Glutamatergic neuron (in vitro differentiated cells): ENCODE results near the gene SERINC2. TPM values are rescaled to one million over a fixed set of nuclear protein-coding genes. Genes with fewer than 3 reads are reported as not detected.
A peak's percentile ranks its signal among the peaks of the same experiment; 100 is the strongest.

Source experiments
- DNase-seq: peaks from one replicate; pipeline ENCODE4 v3.0.0; 2022
- H3K27ac Mint-ChIP-seq: one replicate; pipeline ENCODE4 v1.8.0; 2020; ENCODE audit warnings: mild to moderate bottlenecking, mixed read lengths, inconsistent platforms; ENCODE audit not compliant: unreplicated experiment
- H3K27me3 Mint-ChIP-seq: one replicate; pipeline ENCODE4 v1.8.0; 2020; ENCODE audit warnings: mild to moderate bottlenecking, moderate library complexity, mixed read lengths, inconsistent platforms; ENCODE audit not compliant: unreplicated experiment
- H3K36me3 Mint-ChIP-seq: one replicate; pipeline ENCODE4 v1.8.0; 2020; ENCODE audit warnings: mild to moderate bottlenecking, mixed read lengths, inconsistent platforms; ENCODE audit not compliant: unreplicated experiment
- H3K4me1 Mint-ChIP-seq: one replicate; pipeline ENCODE4 v1.8.0; 2020; ENCODE audit warnings: mild to moderate bottlenecking, low read depth, mixed read lengths, inconsistent platforms; ENCODE audit not compliant: unreplicated experiment
- H3K4me3 Mint-ChIP-seq: one replicate; pipeline ENCODE4 v1.8.0; 2020; ENCODE audit warnings: mild to moderate bottlenecking, mixed read lengths, inconsistent platforms; ENCODE audit not compliant: unreplicated experiment
- H3K9me3 Mint-ChIP-seq: one replicate; pipeline ENCODE4 v1.8.0; 2020; ENCODE audit warnings: mild to moderate bottlenecking, moderate library complexity, mixed read lengths, inconsistent platforms; ENCODE audit not compliant: unreplicated experiment
- total RNA-seq: library from RNA; stranded (reverse); fragmentation: NEBNext Ultra II Directional; extraction: Animal tissue kit (Norgen Biotek cat#: 25700); gene quantifications from one replicate; pipeline ENCODE4 v1.2.1, GENCODE V29; 2021; ENCODE audit not compliant: unreplicated experiment
- TF ChIP-seq, protein P1 (sequence below): fragments of 200-600 bp; sonication (generic); IDR thresholded peaks from one replicate; pipeline ENCODE4 v1.5.0; 2021; ENCODE audit not compliant: partially characterized antibody, unreplicated experiment

The SERINC2 gene
- total RNA-seq, 1 donor from 2014 or later: 36.4 TPM

DNA sequence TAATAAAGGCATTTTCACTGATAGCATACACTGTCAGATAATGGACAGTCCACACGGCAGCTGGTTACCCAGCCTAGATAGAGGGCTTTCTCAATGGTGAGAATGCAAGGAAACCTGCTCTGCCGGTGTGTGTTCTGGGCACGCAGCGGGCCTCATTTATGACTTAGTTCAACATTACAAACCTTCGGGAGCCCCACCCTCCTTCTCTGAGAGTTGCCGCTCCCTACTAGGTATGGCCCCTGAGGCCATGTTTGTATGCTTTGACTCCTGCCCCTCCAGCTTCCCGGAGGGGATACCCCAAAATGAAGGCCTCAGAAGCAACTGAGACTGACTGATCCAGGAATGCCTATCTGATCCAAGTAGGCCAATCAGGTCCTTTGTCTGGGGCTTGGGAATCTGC is 22.9 kb upstream of the SERINC2 start:
- Mint-ChIP-seq H3K36me3 (peaks cover 10% of the 10 kb centered on the region), H3K27me3 (peaks cover 4% of the 10 kb centered on the region), H3K4me1 (peaks cover 11% of the 10 kb centered on the region), H3K27ac (no peak overlapping the region), H3K9me3 (peaks cover 4% of the 10 kb centered on the region), H3K4me3 (no peak overlapping the region)
- no peak for DNase-seq
- TF ChIP-seq, protein P1, sequence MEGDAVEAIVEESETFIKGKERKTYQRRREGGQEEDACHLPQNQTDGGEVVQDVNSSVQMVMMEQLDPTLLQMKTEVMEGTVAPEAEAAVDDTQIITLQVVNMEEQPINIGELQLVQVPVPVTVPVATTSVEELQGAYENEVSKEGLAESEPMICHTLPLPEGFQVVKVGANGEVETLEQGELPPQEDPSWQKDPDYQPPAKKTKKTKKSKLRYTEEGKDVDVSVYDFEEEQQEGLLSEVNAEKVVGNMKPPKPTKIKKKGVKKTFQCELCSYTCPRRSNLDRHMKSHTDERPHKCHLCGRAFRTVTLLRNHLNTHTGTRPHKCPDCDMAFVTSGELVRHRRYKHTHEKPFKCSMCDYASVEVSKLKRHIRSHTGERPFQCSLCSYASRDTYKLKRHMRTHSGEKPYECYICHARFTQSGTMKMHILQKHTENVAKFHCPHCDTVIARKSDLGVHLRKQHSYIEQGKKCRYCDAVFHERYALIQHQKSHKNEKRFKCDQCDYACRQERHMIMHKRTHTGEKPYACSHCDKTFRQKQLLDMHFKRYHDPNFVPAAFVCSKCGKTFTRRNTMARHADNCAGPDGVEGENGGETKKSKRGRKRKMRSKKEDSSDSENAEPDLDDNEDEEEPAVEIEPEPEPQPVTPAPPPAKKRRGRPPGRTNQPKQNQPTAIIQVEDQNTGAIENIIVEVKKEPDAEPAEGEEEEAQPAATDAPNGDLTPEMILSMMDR: no peak

DNA sequence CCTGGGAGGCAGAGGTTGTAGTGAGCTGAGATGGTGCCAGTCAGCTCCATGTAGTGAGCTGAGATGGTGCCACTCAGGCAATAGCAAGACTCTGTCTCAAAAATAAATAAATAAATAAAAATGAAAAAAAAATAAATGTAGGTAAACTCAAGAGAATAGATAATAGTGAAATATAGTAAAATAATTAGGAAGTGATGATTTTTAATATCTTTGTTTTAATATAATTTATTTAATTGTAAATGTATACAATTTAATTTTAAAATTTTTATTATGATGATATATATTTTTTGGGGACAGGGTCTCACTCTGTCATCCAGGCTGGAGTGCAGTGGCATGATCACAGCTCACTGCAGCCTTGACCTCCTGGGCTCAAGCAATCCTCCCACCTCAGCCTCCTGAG is 19.6 kb upstream of the SERINC2 start:
- Mint-ChIP-seq H3K9me3 (peaks cover 4% of the 10 kb centered on the region), H3K4me1 (peaks cover 15% of the 10 kb centered on the region), H3K36me3 (no peaks in the 10 kb centered on the region)

DNA sequence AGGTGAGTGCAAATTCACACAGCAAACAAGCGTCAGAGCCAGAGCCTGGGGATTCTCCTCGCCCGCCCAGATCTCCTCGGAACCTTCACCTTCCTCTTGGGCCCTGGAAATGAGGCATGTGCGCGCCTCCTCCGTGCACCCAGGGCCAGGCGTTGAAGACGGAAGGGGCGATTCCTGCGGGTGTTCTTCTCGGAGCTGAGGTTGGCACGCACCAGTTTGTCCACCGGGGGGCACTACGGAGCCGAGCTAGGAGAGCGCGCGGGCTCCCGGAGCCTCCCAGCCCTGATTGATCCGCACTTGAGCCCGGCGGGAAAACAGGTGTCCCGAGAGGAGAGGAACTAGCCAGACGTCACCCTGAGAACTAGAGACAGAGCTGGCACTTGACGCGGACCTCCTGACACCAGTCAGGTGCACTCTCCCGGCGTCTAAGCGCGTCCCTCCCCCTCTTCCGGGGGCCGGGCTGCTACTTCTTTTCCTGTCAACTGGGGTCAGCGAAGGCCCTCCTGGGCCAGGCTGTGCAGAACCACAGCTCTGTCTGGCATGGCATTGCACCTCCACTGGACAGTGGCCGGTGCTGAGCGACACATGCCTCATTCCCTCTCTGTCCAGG is 18.3 kb upstream of the SERINC2 start:
- Mint-ChIP-seq H3K4me1 (peaks cover 15% of the 10 kb centered on the region), H3K27me3 (no peaks in the 10 kb centered on the region), H3K36me3 (no peaks in the 10 kb centered on the region), H3K27ac (no peak overlapping the region), H3K9me3 (peaks cover 4% of the 10 kb centered on the region), H3K4me3 (peak overlapping the region; percentile 68)
- DNase-seq: peak; percentile 92
- TF ChIP-seq, protein P1: peak; percentile 78

More for the DNA sequence above, 19.6 kb upstream of the SERINC2 start:
- no peaks in the 10 kb centered on the region for H3K27me3 Mint-ChIP-seq
- no peak overlapping the region for H3K27ac Mint-ChIP-seq
- TF ChIP-seq, protein P1: no peak
- no peak for DNase-seq
- no peak overlapping the region for H3K4me3 Mint-ChIP-seq

DNA sequence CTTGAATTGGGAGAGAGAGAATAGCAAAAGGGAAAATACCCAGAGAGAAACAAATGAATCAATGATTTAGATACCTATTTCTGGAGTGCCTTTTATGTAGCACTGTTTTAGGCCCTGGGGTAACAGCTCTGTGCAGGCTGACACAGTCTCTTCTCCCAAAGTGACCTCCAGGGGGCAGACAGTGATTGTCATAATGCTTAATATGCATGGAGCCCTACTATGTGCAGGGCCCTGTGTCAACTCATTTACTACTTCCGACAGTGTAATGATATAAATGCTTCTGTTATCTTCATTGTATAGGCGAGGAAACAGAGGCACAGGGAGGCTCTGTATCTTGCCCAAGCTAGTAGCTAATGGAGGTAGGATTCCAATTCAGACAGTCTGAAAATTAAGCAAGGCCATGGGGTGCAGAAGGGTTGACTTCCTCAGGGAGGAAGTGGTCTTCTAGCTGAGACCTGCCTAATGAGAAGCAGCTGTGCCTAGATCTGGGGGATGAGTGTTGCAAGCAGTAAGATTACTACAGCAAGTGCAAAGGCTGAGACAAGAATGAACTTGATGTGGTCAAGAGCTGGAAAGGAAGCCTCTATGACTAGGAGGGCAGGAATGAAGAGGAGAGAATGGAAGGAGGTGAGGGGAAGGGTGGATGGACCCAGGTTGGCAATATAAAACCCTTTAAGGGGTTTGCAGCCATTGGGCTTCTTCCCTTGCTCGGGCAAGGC is 16.2 kb upstream of the SERINC2 start:
- no peak for DNase-seq
- peaks cover 4% of the 10 kb centered on the region for H3K9me3 Mint-ChIP-seq
- TF ChIP-seq, protein P1: peak; percentile 34
- no peaks in the 10 kb centered on the region for H3K36me3 Mint-ChIP-seq
- H3K4me1 Mint-ChIP-seq: peaks cover 15% of the 10 kb centered on the region
- no peak overlapping the region for H3K4me3 Mint-ChIP-seq
- H3K27ac Mint-ChIP-seq: no peak overlapping the region
- peaks cover 1% of the 10 kb centered on the region for H3K27me3 Mint-ChIP-seq
